GM18867 (cell line): ENCODE results near the gene NHLRC4.

Source experiments
- ATAC-seq: cut with Tn5 transposase; IDR thresholded peaks from one replicate; pipeline ENCODE4 v1.9.1; 2021; ENCODE audit warnings: mild to moderate bottlenecking, moderate library complexity; ENCODE audit not compliant: unreplicated experiment

The NHLRC4 gene

GRCh38 chr16:530111-530817 lies 36.5 kb upstream of the NHLRC4 start:
- no peak for ATAC-seq

DNA sequence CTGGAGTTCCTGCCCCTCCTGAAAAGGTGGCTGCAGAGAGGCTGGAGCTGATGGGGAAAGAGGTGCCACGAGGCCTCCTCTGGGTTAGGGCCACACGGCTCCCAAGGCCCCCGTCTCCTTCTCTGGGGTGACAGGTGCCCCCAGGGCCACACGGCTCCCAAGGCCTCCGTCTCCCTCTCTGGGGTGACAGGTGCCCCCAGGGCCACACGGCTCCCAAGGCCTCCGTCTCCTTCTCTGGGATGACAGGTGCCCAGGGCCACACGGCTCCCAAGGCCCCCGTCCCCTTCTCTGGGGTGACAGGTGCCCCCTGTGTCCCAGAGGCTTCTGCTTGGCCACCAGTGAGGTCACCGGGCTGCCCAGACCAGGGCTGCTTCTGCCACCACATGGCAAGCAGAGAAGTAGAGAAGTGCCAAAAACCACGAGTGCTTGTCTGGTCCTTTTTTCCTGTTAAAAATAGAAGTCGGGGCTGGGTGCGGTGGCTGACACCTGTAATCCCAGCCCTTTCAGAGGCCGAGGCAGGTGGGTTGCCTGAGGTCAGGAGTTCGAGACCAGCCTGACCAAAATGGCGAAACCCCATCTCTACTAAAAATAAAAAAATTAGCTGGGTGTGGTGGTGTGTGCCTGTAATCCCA lies 35.2 kb upstream of the NHLRC4 start:
- ATAC-seq, result no peak

DNA sequence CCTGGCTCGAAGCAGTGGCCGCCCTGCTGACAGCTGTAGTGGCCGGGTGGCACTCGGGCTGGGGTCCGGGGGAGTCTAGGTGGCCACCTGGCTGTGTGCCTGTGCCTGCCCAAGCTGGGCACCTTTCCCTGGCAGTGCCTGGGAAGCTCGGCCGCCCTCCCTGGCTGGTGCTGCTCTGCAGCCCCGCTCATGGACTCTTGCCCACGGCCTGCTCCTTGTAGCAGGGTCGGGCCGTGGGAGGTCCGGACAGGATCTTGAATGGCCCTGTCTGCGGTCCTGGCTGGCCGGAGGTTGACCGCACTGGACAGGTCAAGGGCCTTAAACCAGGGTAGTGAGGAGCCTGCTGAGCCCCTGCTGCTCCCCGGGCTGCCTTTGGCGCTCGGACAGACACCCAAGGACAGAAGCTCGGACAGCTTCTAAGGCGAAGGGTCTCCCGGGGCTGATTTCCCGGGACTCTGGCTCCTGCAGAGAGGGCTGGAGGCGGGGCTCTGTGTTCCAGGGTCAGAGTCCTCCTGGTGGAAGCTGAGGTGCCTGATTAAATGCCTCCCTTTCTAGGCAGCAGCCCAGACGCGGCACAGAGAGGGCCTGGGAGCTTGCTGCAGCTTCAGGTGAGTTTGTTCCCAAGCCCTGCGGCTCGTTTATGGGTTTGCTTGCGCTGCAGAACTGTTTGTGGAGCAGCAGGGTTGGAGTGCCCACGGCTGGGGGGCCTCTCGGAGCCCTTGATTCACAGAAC lies 33.2 kb upstream of the NHLRC4 start:
- no peak for ATAC-seq

DNA sequence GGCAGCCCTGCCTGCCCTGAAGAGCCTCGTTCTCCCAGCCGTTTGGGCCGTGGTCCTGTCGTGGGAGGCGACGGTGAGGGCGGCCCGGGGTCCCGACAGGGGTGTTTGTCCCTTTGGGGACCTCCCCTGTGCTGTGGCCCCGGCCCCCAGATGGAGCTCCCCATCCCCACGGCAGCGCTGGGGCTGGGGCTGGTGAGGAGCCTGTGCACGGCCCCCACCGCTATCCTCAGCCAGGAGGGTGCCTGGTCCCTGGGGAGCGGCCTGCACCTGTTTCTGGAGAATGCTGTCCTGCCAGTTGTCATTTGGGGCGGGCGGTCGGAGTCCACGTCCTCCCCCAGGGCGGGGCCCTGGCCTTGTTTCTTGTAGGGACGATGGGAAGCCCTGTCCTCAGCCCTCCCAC lies 32.7 kb upstream of the NHLRC4 start:
- ATAC-seq, result no peak

GRCh38 chr16:534856-535445 lies 31.9 kb upstream of the NHLRC4 start:
- ATAC-seq, result no peak

GRCh38 chr16:535446-536405 lies 31.1 kb upstream of the NHLRC4 start:
- ATAC-seq, result no peak

- ATAC-seq, result no peak
These were observed 30.1 kb upstream of the NHLRC4 start for GRCh38 chr16:536746-537145.

GRCh38 chr16:537415-538335 lies 29.1 kb upstream of the NHLRC4 start:
- no peak for ATAC-seq

DNA sequence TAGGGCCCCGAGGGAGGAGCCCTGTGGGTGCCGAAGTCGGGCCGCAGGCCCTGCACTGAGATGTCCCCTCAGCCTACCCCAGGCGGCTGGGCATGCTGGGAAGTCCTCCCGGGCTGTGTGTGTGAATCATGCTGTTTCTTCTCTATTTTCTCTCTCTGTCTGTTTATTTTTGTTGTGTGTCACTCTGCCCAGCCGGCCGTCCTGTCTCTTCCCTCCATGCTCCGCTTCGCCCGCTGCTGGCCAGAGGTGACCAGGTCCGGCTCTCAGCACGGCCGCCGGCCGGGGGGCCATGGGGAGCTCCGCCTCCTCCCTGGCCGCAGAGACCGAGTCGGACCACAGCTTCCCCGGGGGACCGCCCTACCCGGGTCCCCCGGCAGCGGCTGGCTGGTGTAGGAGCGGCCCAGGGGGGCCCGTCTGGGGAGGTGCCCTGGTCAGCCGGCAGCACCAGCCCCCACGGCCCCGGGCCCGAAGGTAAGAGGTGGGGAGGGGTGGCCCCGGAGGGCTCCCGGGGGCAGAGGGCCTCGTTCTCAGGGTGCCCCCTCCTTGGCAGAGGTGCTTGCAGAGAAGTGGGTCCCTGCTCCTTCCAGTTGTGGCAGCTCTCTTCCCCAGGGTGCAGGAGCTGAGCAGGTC lies 26.8 kb upstream of the NHLRC4 start:
- ATAC-seq, result no peak

DNA sequence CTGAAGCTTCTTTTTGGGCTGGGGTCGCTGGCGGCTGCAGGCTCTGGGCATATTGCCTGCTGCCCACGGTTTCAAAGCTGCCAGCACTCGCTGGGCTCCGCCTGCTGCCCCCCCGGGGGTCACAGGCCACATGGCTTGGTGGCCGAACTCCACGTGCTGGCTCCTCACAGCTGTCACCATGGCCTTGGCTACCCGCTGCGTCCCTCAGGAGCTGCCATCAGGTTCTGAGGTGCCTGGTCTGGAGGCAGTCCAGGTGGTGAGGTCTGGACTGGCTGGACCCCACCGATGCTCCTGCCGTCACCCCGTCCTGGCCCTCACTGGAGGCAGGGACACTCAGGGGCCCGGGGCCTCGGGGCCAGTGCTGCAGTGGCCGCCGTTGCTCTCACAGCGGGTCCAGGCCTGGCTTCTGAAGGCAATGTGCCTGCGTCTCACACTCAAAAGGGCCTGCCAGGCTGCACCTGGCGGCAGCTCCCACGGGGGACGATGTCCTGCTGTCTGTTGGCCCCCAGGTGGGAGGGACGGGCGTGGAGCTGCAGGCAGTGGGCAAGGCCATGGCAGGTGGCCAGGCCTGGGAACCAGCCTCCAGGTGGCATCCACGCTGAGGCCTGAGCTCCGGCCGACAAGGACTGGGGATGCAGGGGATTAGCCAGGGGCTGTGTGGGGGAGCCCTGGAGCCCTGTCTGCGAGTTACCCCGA lies 26.0 kb upstream of the NHLRC4 start:
- no peak for ATAC-seq

GRCh38 chr16:543301-544164 lies 23.3 kb upstream of the NHLRC4 start:
- no peak for ATAC-seq

DNA sequence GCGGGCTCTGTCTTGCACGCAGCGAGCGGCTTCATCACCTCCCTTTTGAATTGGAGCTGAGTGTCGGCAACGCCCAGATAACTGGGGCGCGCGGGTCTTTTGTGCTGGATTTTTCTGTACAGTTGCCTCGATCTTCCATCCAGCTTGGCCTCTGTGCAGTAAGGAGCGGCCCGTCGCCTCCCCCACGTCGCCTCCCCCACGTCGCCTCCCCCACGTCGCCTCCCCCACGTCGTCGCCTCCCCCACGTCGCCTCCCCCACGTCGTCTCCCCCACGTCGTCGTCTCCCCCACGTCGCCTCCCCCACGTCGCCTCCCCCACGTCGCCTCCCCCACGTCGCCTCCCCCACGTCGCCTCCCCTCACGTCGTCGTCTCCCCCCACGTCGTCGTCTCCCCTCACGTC lies 22.3 kb upstream of the NHLRC4 start:
- no peak for ATAC-seq

GRCh38 chr16:546909-547770 lies 19.7 kb upstream of the NHLRC4 start:
- no peak for ATAC-seq

GRCh38 chr16:548586-548985 lies 18.2 kb upstream of the NHLRC4 start:
- ATAC-seq, result no peak

GRCh38 chr16:549544-550263 lies 17.1 kb upstream of the NHLRC4 start:
- ATAC-seq, result no peak

GRCh38 chr16:551210-551609 lies 15.6 kb upstream of the NHLRC4 start:
- no peak for ATAC-seq
